Measurements from ENCODE around the gene CTNNA2.

DNA sequence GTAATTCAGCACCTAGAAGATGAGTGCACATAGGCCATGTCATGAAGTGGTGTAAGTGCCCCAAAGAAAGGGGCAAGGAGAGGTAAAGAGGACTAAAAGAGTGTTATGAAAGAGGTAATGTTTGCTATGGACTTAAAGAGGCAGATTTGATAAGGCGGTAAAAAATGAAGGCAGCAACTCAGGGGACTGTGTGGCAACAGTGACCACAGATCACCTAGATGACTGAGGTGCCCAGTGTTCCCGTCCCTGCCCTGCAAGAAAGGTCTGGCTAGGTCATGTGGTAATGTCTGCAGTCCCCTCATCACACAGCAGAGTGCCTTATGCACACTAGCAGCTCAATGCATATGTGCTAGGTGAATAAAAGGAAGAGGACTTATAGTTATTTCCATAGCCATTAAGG is 434.9 kb downstream of the CTNNA2 start:
- TF ChIP-seq, protein P1, sequence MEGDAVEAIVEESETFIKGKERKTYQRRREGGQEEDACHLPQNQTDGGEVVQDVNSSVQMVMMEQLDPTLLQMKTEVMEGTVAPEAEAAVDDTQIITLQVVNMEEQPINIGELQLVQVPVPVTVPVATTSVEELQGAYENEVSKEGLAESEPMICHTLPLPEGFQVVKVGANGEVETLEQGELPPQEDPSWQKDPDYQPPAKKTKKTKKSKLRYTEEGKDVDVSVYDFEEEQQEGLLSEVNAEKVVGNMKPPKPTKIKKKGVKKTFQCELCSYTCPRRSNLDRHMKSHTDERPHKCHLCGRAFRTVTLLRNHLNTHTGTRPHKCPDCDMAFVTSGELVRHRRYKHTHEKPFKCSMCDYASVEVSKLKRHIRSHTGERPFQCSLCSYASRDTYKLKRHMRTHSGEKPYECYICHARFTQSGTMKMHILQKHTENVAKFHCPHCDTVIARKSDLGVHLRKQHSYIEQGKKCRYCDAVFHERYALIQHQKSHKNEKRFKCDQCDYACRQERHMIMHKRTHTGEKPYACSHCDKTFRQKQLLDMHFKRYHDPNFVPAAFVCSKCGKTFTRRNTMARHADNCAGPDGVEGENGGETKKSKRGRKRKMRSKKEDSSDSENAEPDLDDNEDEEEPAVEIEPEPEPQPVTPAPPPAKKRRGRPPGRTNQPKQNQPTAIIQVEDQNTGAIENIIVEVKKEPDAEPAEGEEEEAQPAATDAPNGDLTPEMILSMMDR (IDR thresholded peaks at IDR 0.05; ENCODE audit: low read depth, low read length): no peak
- no peak for TF ChIP-seq EZH2phosphoT487 (IDR thresholded peaks at IDR 0.05; ENCODE audit: low read depth)

All from OCI-LY3 (cell line).